HUES64 (cell line): ENCODE measurements around the gene GUCY1A2.
"Not testable (repeated sequence)": the region's sequence is repeated elsewhere in the genome, so short reads cannot be mapped to it uniquely, and the experiment has no call there.

ENCODE experiments used
- H3K27ac ChIP-seq: 2 replicates; pipeline ENCODE4 v1.7.0; 2013; ENCODE audit warnings: low read depth, low read length, inconsistent platforms
- H3K27me3 ChIP-seq: 2 replicates; pipeline ENCODE4 v1.6.1; 2013; ENCODE audit warnings: mild to moderate bottlenecking, low read length; ENCODE audit not compliant: insufficient read depth
- H3K36me3 ChIP-seq: 2 replicates; pipeline ENCODE4 v1.6.1; 2013; ENCODE audit warnings: mild to moderate bottlenecking, low read length; ENCODE audit not compliant: insufficient read depth
- H3K4me1 ChIP-seq: 2 replicates; pipeline ENCODE4 v1.6.1; 2013; ENCODE audit warnings: mild to moderate bottlenecking, low read length, moderate library complexity; ENCODE audit not compliant: insufficient read depth
- H3K4me3 ChIP-seq: 2 replicates; pipeline ENCODE4 v1.5.1; 2013; ENCODE audit warnings: mild to moderate bottlenecking, low read length, moderate library complexity
- H3K9ac ChIP-seq: 2 replicates; pipeline ENCODE4 v1.6.1; 2013; ENCODE audit warnings: mild to moderate bottlenecking, low read depth, low read length
- H3K9me3 ChIP-seq: 2 replicates; pipeline ENCODE4 v1.6.1; 2013; ENCODE audit warnings: low read depth, low read length; ENCODE audit not compliant: insufficient read depth
- WGBS: fragments of 150-250, 120-280 bp; methylation state at CpG from one replicate; pipeline ENCODE4 v1.1.7; 2013; ENCODE audit warnings: missing lambda C conversion rate; 5-methylcytosine and 5-hydroxymethylcytosine counted together

The GUCY1A2 gene

GRCh38 chr11:106787454-106787853, 230.8 kb downstream of the GUCY1A2 start:
- Histone ChIP-seq H3K9ac (no peak overlapping the region), H3K4me3 (no peak overlapping the region), H3K27ac (no peak overlapping the region), H3K4me1 (no peaks in the 10 kb centered on the region; the same call in 1 of the 2 replicates), H3K27me3 (no peaks in the 10 kb centered on the region), H3K9me3 (no peaks in the 10 kb centered on the region), H3K36me3 (no peaks in the 10 kb centered on the region)
- 100% methylated on average over 1 of the region's 1 CpG for WGBS

- Histone ChIP-seq H3K9me3 (no peaks in the 10 kb centered on the region), H3K4me3 (no peak overlapping the region), H3K27ac (no peak overlapping the region), H3K4me1 (no peaks in the 10 kb centered on the region; the same call in 1 of the 2 replicates), H3K27me3 (no peaks in the 10 kb centered on the region), H3K36me3 (no peaks in the 10 kb centered on the region), H3K9ac (no peak overlapping the region)
- WGBS = 96% methylated on average over 2 of the region's 3 CpGs
Observed at GRCh38 chr11:106785913-106786650, 232.2 kb downstream of the GUCY1A2 start.

GRCh38 chr11:106777302-106777701, 241.0 kb downstream of the GUCY1A2 start:
- not testable (repeated sequence) for H3K9me3 ChIP-seq, H3K4me3 ChIP-seq, H3K27ac ChIP-seq, H3K9ac ChIP-seq, H3K36me3 ChIP-seq, H3K27me3 ChIP-seq, H3K4me1 ChIP-seq
- 92% methylated on average over 8 of the region's 8 CpGs for WGBS

- Histone ChIP-seq H3K9me3 (no peaks in the 10 kb centered on the region), H3K36me3 (no peaks in the 10 kb centered on the region), H3K9ac (no peak overlapping the region), H3K4me1 (peaks cover 4% of the 10 kb centered on the region; the same call in 1 of the 2 replicates), H3K27me3 (no peaks in the 10 kb centered on the region), H3K4me3 (no peak overlapping the region), H3K27ac (no peak overlapping the region)
Observed at GRCh38 chr11:106770489-106771085, 247.7 kb downstream of the GUCY1A2 start.

GRCh38 chr11:106765469-106766258, 252.6 kb downstream of the GUCY1A2 start:
- H3K9me3 ChIP-seq = no peaks in the 10 kb centered on the region
- H3K27ac ChIP-seq = no peak overlapping the region
- peaks cover 7% of the 10 kb centered on the region; the same call in 1 of the 2 replicates for H3K4me1 ChIP-seq
- H3K27me3 ChIP-seq = no peaks in the 10 kb centered on the region
- no peak overlapping the region for H3K4me3 ChIP-seq
- H3K9ac ChIP-seq = no peak overlapping the region
- 79% methylated on average over 2 of the region's 2 CpGs for WGBS
- no peaks in the 10 kb centered on the region for H3K36me3 ChIP-seq

- no peak overlapping the region for H3K27ac ChIP-seq
- H3K27me3 ChIP-seq = no peaks in the 10 kb centered on the region
- no peak overlapping the region for H3K4me3 ChIP-seq
- H3K36me3 ChIP-seq = no peaks in the 10 kb centered on the region
- H3K9me3 ChIP-seq = no peaks in the 10 kb centered on the region
- H3K9ac ChIP-seq = no peak overlapping the region
- WGBS = 97% methylated on average over 3 of the region's 3 CpGs
- H3K4me1 ChIP-seq = peaks cover 7% of the 10 kb centered on the region; the same call in 1 of the 2 replicates
Observed at GRCh38 chr11:106763501-106763900, 254.8 kb downstream of the GUCY1A2 start.

- Histone ChIP-seq H3K36me3 (no peaks in the 10 kb centered on the region), H3K27me3 (no peaks in the 10 kb centered on the region), H3K9me3 (no peaks in the 10 kb centered on the region), H3K4me1 (peaks cover 7% of the 10 kb centered on the region; the same call in 1 of the 2 replicates), H3K4me3 (no peak overlapping the region), H3K9ac (no peak overlapping the region), H3K27ac (no peak overlapping the region)
- WGBS = no CpG with 5 or more reads among the region's 1 CpG
Observed at GRCh38 chr11:106761745-106762144, 256.5 kb downstream of the GUCY1A2 start.

GRCh38 chr11:106761240-106761639, 257.0 kb downstream of the GUCY1A2 start:
- no peaks in the 10 kb centered on the region for H3K36me3 ChIP-seq
- H3K4me1 ChIP-seq = peaks cover 7% of the 10 kb centered on the region; the same call in 1 of the 2 replicates
- 62% methylated on average over 1 of the region's 1 CpG for WGBS
- H3K9ac ChIP-seq = no peak overlapping the region
- H3K4me3 ChIP-seq = no peak overlapping the region
- no peaks in the 10 kb centered on the region for H3K9me3 ChIP-seq
- no peak overlapping the region for H3K27ac ChIP-seq
- no peaks in the 10 kb centered on the region for H3K27me3 ChIP-seq

- Histone ChIP-seq H3K36me3 (no peaks in the 10 kb centered on the region), H3K27me3 (no peaks in the 10 kb centered on the region), H3K4me3 (no peak overlapping the region), H3K4me1 (no peaks in the 10 kb centered on the region), H3K9me3 (no peaks in the 10 kb centered on the region), H3K9ac (no peak overlapping the region), H3K27ac (no peak overlapping the region)
- WGBS = no CpG with 5 or more reads among the region's 1 CpG
Observed at GRCh38 chr11:106748059-106748458, 270.2 kb downstream of the GUCY1A2 start.

GRCh38 chr11:106745941-106746340, 272.3 kb downstream of the GUCY1A2 start:
- Histone ChIP-seq H3K36me3 (no peaks in the 10 kb centered on the region), H3K27ac (no peak overlapping the region), H3K9me3 (no peaks in the 10 kb centered on the region), H3K9ac (no peak overlapping the region), H3K4me3 (no peak overlapping the region), H3K27me3 (no peaks in the 10 kb centered on the region), H3K4me1 (no peaks in the 10 kb centered on the region)
- 94% methylated on average over 1 of the region's 1 CpG for WGBS

GRCh38 chr11:106733635-106734034, 284.6 kb downstream of the GUCY1A2 start:
- no peak overlapping the region for H3K9ac ChIP-seq
- 94% methylated on average over 4 of the region's 4 CpGs for WGBS
- H3K4me3 ChIP-seq = no peak overlapping the region
- no peaks in the 10 kb centered on the region for H3K4me1 ChIP-seq
- no peaks in the 10 kb centered on the region for H3K9me3 ChIP-seq
- no peak overlapping the region for H3K27ac ChIP-seq
- no peaks in the 10 kb centered on the region for H3K27me3 ChIP-seq
- H3K36me3 ChIP-seq = no peaks in the 10 kb centered on the region
